HCT116 (cell line): ENCODE measurements around the gene MSMO1. TPM values are rescaled to one million over a fixed set of nuclear protein-coding genes. Genes with fewer than 3 reads are reported as not detected.

ENCODE experiments used
- ATAC-seq: fragments of 200-7000 bp; cut with Tn5 transposase; 2 replicates; pipeline ENCODE4 v1.9.1; 2020; ENCODE audit warnings: mild to moderate bottlenecking, moderate library complexity
- BruUV-seq: library from RNA; stranded (reverse); fragments of 400-500 nt; replicated peaks from 2 replicates; lab custom pipeline; 2021; lab: Mats Ljungman, UMichigan
- CTCF ChIA-PET: fragments of 300-600 bp; sonication (Branson Sonifier 250); formaldehyde crosslinking; loops from one replicate; lab custom pipeline; 2021; ENCODE audit warnings: antibody characterized with exemption; lab: Charles Lee
- POLR2A ChIA-PET: fragments of 300-600, 350-600 bp; sonication (Branson Sonifier 250); formaldehyde crosslinking; loops from one replicate; lab custom pipeline; 2021; ENCODE audit warnings: antibody characterized with exemption; lab: Charles Lee
- RAD21 ChIA-PET, 2 experiments: fragments of 300-600 bp; sonication (Branson Sonifier 250); formaldehyde crosslinking; loops; one replicate each; lab custom pipeline; 2023; ENCODE audit warnings: low total read pairs in 2 of 2; ENCODE audit not compliant: uncharacterized antibody in 2 of 2, unreplicated experiment in 2 of 2, low non-redundant PET in 1 of 2; lab: Charles Lee
- DNase-seq: peaks from one replicate; pipeline ENCODE4 v3.0.0-alpha.2; 2010; ENCODE audit warnings: low read depth, low spot score
- H2AFZ ChIP-seq: fragments of 200-600 bp; shearing (Covaris generic), sonication (generic); 2 replicates; pipeline ENCODE4 v1.6.1; 2017; ENCODE audit warnings: low read depth, mixed run types, mixed read lengths, antibody characterized with exemption, low read length; ENCODE audit not compliant: poor library complexity, severe bottlenecking
- H3K27ac ChIP-seq: 2 replicates; pipeline ENCODE4 v1.5.1; 2012; ENCODE audit warnings: low read depth, low read length
- H3K27me3 ChIP-seq: fragments of 200-600 bp; sonication (generic); 2 replicates; pipeline ENCODE4 v1.6.1; 2016; ENCODE audit warnings: mixed run types, low read length, mixed read lengths; ENCODE audit not compliant: insufficient read depth
- H3K36me3 ChIP-seq, 2 experiments: fragments of 200-500 bp in 1 of 2; fragments of 200-600 bp in 1 of 2; sonication (Bioruptor generic) in 1 of 2; sonication (generic) in 1 of 2; 2 replicates each; pipeline versions ENCODE4 v1.5.1 to v1.6.1; 2014 to 2016; ENCODE audit warnings: low read length in 2 of 2, inconsistent platforms in 1 of 2, mixed read lengths in 1 of 2, mixed run types in 1 of 2; ENCODE audit not compliant: insufficient read depth in 2 of 2, control insufficient read depth in 1 of 2
- H3K4me1 ChIP-seq, 2 experiments: fragments of 200-600 bp in 1 of 2; sonication (generic) in 1 of 2; 2 replicates each; pipeline versions ENCODE4 v1.5.1 to v1.6.1; 2012 to 2017; ENCODE audit warnings: low read length in 2 of 2, inconsistent platforms in 1 of 2, mild to moderate bottlenecking in 1 of 2, mixed read lengths in 1 of 2, mixed run types in 1 of 2, moderate library complexity in 1 of 2; ENCODE audit not compliant: insufficient read depth in 2 of 2, control insufficient read depth in 1 of 2
- H3K4me2 ChIP-seq: fragments of 200-600 bp; sonication (generic); 2 replicates; pipeline ENCODE4 v1.6.1; 2017; ENCODE audit warnings: mixed run types, low read length, mixed read lengths
- H3K4me3 ChIP-seq, 2 experiments: fragments of 200-600 bp in 1 of 2; sonication (generic) in 1 of 2; replicated peaks in 1 of 2; 2 replicates each; pipeline ENCODE4 v1.5.1; 2011 to 2016; ENCODE audit warnings: low read length in 2 of 2, control low read depth in 1 of 2, low read depth in 1 of 2, mild to moderate bottlenecking in 1 of 2, mixed read lengths in 1 of 2, mixed run types in 1 of 2
- H3K79me2 ChIP-seq: fragments of 200-600 bp; sonication (generic); 2 replicates; pipeline ENCODE4 v1.6.1; 2017; ENCODE audit warnings: mild to moderate bottlenecking, mixed run types, low read length, moderate library complexity, mixed read lengths; ENCODE audit not compliant: insufficient read depth
- H3K9ac ChIP-seq: fragments of 200-600 bp; sonication (generic); 2 replicates; pipeline ENCODE4 v1.6.1; 2016; ENCODE audit warnings: low read length, mixed read lengths
- H3K9me2 ChIP-seq: fragments of 200-600 bp; sonication (generic), shearing (Covaris generic); 2 replicates; pipeline ENCODE4 v1.6.1; 2017; ENCODE audit warnings: mixed run types, mild to moderate bottlenecking, moderate library complexity; ENCODE audit not compliant: insufficient read depth
- H3K9me3 ChIP-seq, 2 experiments: fragments of 200-500 bp in 1 of 2; fragments of 200-600 bp in 1 of 2; sonication (Bioruptor generic) in 1 of 2; sonication (generic) in 1 of 2; 2 replicates each; pipeline ENCODE4 v1.6.1; 2014 to 2017; ENCODE audit warnings: low read length in 2 of 2, mixed read lengths in 2 of 2, inconsistent platforms in 1 of 2, low read depth in 1 of 2, mild to moderate bottlenecking in 1 of 2, mixed run types in 1 of 2, moderate library complexity in 1 of 2; ENCODE audit not compliant: control insufficient read depth in 1 of 2, insufficient read depth in 1 of 2
- H4K20me1 ChIP-seq: fragments of 200-600 bp; sonication (generic), shearing (Covaris generic); 2 replicates; pipeline ENCODE4 v1.6.1; 2017; ENCODE audit warnings: mixed run types, mild to moderate bottlenecking, moderate library complexity; ENCODE audit not compliant: insufficient read depth
- CTCF ChIP-seq, 3 experiments: fragments of 200-600 bp in 1 of 3; sonication (generic) in 1 of 3; IDR thresholded peaks in 2 of 3; conservative IDR thresholded peaks in 1 of 3; 2 replicates each; pipeline ENCODE4 v1.5.1; 2012 to 2017; ENCODE audit warnings: low read depth in 2 of 3, low read length in 2 of 3, antibody characterized with exemption in 1 of 3, borderline replicate concordance in 1 of 3, control low read depth in 1 of 3, mild to moderate bottlenecking in 1 of 3, mixed read lengths in 1 of 3, mixed run types in 1 of 3, moderate library complexity in 1 of 3; ENCODE audit not compliant: insufficient read depth in 1 of 3
- EGR1 ChIP-seq: IDR thresholded peaks from 2 replicates; pipeline ENCODE4 v1.6.1; 2012; ENCODE audit warnings: low read depth
- EZH2 ChIP-seq: fragments of 200-600 bp; sonication (generic); IDR thresholded peaks from 2 replicates; pipeline ENCODE4 v1.6.1; 2017; ENCODE audit warnings: antibody characterized with exemption, mixed run types
- EZH2phosphoT487 ChIP-seq: fragments of 200-600 bp; IDR thresholded peaks from 2 replicates; pipeline ENCODE4 v1.6.1; 2018; ENCODE audit warnings: antibody characterized with exemption, borderline replicate concordance
- FOSL1 ChIP-seq: IDR thresholded peaks from 2 replicates; pipeline ENCODE4 v1.6.1; 2012; ENCODE audit warnings: low read depth
- JUND ChIP-seq: IDR thresholded peaks from 2 replicates; pipeline ENCODE4 v1.6.1; 2012
- MAX ChIP-seq: IDR thresholded peaks from 2 replicates; pipeline ENCODE4 v1.6.1; 2012
- POLR2A ChIP-seq: IDR thresholded peaks from 2 replicates; pipeline ENCODE4 v1.7.0; 2011; ENCODE audit warnings: borderline replicate concordance; ENCODE audit not compliant: insufficient read depth, insufficient read length; ENCODE audit errors: extremely low read depth
- POLR2AphosphoS5 ChIP-seq: IDR thresholded peaks from 2 replicates; pipeline ENCODE4 v1.6.1; 2011; ENCODE audit warnings: mild to moderate bottlenecking, low read depth, low read length, moderate library complexity
- REST ChIP-seq: IDR thresholded peaks from 2 replicates; pipeline ENCODE4 v1.6.1; 2012; ENCODE audit warnings: low read depth
- SIN3A ChIP-seq: IDR thresholded peaks from 2 replicates; pipeline ENCODE4 v1.6.1; 2012; ENCODE audit warnings: low read depth
- SP1 ChIP-seq: IDR thresholded peaks from 2 replicates; pipeline ENCODE4 v1.6.1; 2012; ENCODE audit warnings: low read depth
- ZFX ChIP-seq: fragments of 450-650 bp; IDR thresholded peaks from 2 replicates; pipeline ENCODE4 v1.6.1; 2017
- intact Hi-C: fragments of 100-400 bp; cut with micrococcal nuclease; formaldehyde crosslinking; loops from 2 replicates; pipeline ENCODE4 v1.10.0; 2022
- total RNA-seq: library from RNA; stranded (reverse); gene quantifications from one replicate; pipeline ENCODE4 v1.2.1, GENCODE V29; 2021; ENCODE audit not compliant: unreplicated experiment

The MSMO1 gene
- total RNA-seq, 1 experiment from 2014 or later: 54.5 TPM

GRCh38 chr4:165331359-165331758, 3.9 kb downstream of the MSMO1 start:
- ChIA-PET CTCF (no interaction called here), POLR2A (no interaction called here), RAD21 (no interaction called here)
- no peak for ATAC-seq
- peaks cover 5 to 14% of the 10 kb centered on the region in 2 experiments for H3K4me1 ChIP-seq
- H2AFZ ChIP-seq: no peak overlapping the region
- no peak overlapping the region for H3K27ac ChIP-seq
- TF ChIP-seq EZH2 (no peak), POLR2AphosphoS5 (no peak), MAX (no peak), JUND (no peak), POLR2A (no peak), FOSL1 (no peak), EGR1 (no peak), CTCF (IDR thresholded peaks at IDR 0.05 in 2 of 3, conservative IDR thresholded peaks at IDR 0.05 in 1 of 3; ENCODE audit: borderline replicate concordance in 1 of 3, insufficient read depth in 1 of 3, low read depth in 2 of 3, low read length in 2 of 3) (no peak)
- no peaks in the 10 kb centered on the region for H3K9me2 ChIP-seq
- no peak for DNase-seq
- H3K4me3 ChIP-seq: no peak overlapping the region
- no TSS peak for BruUV-seq
- no peak overlapping the region for H3K9ac ChIP-seq
- H4K20me1 ChIP-seq: no peaks in the 10 kb centered on the region
- no peaks in the 10 kb centered on the region for H3K27me3 ChIP-seq
- H3K4me2 ChIP-seq: no peak overlapping the region
- intact Hi-C loops: no loop called here
- no peaks in the 10 kb centered on the region for H3K9me3 ChIP-seq
- H3K36me3 ChIP-seq: peaks cover 0 to 5% of the 10 kb centered on the region in 2 experiments; a peak in 1 of 4 replicates
- H3K79me2 ChIP-seq: peaks cover 87% of the 10 kb centered on the region

- RAD21 ChIA-PET: no interaction called here
- ATAC-seq: no peak
- H3K4me1 ChIP-seq: peaks cover 4 to 11% of the 10 kb centered on the region in 2 experiments; a peak in 3 of 4 replicates
- no peak for TF ChIP-seq ZFX
- no peak for TF ChIP-seq SIN3A
- no peak for TF ChIP-seq JUND
- TF ChIP-seq POLR2A: no peak
- no peak for TF ChIP-seq EZH2phosphoT487
- TF ChIP-seq REST: no peak
- TF ChIP-seq CTCF (IDR thresholded peaks at IDR 0.05 in 2 of 3, conservative IDR thresholded peaks at IDR 0.05 in 1 of 3; ENCODE audit: borderline replicate concordance in 1 of 3, insufficient read depth in 1 of 3, low read depth in 2 of 3, low read length in 2 of 3): no peak
- no peak for TF ChIP-seq SP1
Measured at GRCh38 chr4:165331823-165332222, 4.4 kb downstream of the MSMO1 start.

More at GRCh38 chr4:165331823-165332222, 4.4 kb downstream of the MSMO1 start:
- no peak overlapping the region for H3K4me3 ChIP-seq
- BruUV-seq: no TSS peak
- ChIA-PET CTCF (no interaction called here), POLR2A (no interaction called here)
- no peaks in the 10 kb centered on the region for H4K20me1 ChIP-seq
- H3K9me3 ChIP-seq: no peaks in the 10 kb centered on the region
- H3K27me3 ChIP-seq: no peaks in the 10 kb centered on the region
- DNase-seq: no peak
- H3K9ac ChIP-seq: no peak overlapping the region
- peaks cover 92% of the 10 kb centered on the region for H3K79me2 ChIP-seq
- no peak overlapping the region for H3K27ac ChIP-seq
- peaks cover 0 to 5% of the 10 kb centered on the region in 2 experiments; a peak in 1 of 4 replicates for H3K36me3 ChIP-seq
- H3K9me2 ChIP-seq: no peaks in the 10 kb centered on the region
- intact Hi-C loops: no loop called here
- H3K4me2 ChIP-seq: no peak overlapping the region
- no peak overlapping the region for H2AFZ ChIP-seq
